GM18861 (cell line): ENCODE data around the gene LRMDA.
A peak's percentile ranks its signal among the peaks of the same experiment; 100 is the strongest.
"Not testable (repeated sequence)": the region's sequence is repeated elsewhere in the genome, so short reads cannot be mapped to it uniquely, and the experiment has no call there.

Experiments
- ATAC-seq: cut with Tn5 transposase; IDR thresholded peaks from one replicate; pipeline ENCODE4 v1.9.1; 2021; ENCODE audit not compliant: unreplicated experiment

Gene LRMDA

DNA sequence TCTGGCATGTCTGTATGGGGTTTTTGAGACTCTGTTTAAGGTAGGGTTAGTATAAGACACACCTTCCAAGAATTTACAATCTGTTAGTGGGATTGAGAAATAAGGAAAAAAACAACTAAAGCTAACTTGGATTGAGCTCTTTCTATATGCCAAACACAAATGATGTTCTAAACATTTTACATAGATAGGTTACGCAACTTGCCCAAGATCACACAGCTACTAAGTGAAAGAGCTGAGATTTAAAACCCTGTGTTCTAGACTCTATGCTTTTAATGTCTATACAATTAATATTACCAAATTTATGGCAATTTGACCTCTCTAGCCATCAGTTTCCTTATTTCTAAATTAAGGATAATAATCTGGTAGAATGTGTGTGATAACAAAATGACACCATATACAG lies 1056.2 kb downstream of the LRMDA start:
- no peak for ATAC-seq

DNA sequence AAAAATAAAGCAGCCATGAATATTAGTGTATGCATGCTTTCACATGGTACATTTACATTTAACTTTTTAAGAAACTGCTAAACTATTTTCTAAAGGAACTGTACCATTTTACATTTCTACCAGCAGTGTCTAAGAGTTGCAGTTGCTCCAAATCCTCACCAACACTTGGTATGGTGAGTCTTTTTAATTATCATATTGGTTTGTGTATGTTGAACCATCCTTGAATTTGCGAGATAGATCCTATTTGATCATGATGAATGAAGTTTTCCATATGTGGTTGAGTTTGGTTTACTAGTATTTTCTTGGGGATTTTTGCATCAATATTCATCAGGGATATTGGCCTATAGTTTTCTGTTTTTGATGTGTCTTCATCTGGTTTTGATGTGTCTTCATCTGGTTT lies 1057.2 kb downstream of the LRMDA start:
- no peak for ATAC-seq

DNA sequence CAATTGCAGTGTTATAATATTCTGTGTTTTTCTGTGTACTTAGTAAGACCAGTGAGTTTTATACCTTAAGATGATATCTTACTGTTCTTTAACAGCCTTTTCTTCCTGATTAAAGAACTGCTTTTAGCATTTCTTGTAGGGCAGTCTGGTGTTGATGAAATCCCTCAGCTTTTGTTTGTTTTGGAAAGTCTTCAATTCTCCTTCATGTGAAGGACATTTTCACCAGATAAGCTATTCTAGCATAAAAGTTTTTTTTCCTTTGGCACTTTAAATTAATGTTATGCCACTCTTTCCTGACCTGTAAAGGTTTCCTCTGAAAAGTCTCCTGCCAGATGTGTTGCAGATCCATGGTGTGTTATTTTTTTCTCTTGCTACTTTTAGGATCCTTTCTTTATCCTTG lies 1059.8 kb downstream of the LRMDA start:
- ATAC-seq = no peak

DNA sequence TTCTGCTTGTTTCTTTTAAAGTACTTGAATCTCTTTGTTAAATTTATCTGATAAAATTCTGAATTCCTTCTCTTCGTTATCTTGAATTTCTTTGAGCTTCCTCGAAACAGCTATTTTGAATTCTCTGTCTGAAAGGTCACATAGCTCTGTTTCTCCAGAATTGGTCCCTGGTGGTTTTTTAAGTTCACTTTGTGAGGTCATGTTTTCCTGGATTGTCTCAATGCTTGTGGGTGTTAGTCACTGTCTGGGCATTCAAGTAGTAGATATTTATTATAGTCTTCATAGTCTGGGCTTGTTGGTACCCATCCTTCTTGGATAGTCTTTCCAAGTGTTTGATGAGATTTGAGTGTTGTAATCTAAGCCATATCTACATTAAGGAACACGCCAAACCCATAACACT lies 1060.6 kb downstream of the LRMDA start:
- ATAC-seq = no peak

DNA sequence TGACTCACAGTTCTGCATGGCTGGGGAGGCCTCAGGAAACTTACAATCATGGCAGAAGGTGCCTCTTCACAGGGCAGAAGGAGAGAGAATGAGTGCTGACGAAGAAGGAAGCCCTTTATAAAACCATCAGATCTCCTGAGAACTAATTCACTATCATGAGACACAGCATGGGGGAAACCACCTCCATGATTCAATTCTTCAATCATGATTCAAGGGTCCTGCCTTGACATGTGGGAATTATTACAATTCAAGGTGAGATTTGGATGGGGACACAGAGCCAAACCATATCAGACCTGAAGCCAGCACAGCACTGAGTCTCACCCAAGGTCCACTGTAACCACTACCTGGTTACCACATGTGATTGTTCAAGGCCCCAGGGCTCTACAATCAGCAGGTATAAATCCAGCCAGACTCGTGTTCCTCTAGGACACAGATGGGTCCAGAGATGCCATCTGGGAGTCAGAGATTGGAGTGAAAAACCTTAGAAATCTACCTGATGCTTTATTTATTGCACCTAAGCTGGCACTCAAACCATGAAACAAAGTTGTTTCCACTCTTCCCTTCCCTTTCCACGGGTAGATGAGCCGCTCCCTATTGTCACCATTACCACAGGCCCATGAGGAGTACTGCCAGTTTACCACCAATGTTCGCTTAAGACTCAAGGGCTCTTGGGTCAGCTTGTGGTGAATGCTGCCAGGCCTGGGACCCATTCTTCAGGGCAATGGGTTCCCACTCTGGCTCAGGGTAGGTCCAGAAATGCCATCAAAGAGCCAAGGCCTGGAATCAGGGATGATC lies 1061.5 kb downstream of the LRMDA start:
- ATAC-seq = no peak

DNA sequence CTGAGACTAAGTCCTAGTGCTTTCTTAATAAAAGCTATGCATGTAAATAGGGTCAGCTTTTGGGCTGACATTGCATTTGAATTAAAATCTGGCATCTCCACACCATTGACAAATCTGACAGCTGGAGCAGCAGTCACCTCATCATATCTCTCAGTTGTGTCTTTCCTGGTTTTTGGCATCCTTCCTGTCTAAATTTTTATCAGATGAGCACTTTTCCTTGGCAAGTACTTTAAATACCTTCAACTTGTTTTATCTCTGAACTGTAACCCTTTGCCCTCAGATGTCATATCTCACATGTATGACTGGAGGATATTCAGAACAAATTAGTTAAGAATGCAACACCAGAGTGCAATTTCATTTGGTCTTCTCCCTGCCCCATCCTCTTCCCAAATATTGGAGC lies 1066.2 kb downstream of the LRMDA start:
- ATAC-seq = no peak

DNA sequence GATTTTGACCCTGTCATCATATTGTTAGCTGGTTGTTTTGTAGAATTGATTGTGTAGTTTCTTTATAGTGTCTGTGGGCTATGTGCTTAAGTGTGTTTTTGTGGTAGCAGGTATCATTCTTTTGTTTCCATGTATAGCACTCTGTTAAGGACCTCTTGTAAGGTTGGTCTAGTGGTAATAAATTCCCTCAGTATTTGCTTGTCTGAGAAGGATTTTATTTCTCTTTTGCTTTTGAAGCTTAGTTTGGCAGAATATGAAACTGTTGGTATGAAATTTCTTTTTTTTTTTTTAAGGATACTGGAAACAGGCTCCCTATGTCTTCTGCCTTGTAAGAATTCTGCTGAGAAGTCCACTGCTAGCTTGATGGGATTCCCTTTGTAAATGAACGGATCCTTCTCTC lies 1073.4 kb downstream of the LRMDA start:
- ATAC-seq = no peak

DNA sequence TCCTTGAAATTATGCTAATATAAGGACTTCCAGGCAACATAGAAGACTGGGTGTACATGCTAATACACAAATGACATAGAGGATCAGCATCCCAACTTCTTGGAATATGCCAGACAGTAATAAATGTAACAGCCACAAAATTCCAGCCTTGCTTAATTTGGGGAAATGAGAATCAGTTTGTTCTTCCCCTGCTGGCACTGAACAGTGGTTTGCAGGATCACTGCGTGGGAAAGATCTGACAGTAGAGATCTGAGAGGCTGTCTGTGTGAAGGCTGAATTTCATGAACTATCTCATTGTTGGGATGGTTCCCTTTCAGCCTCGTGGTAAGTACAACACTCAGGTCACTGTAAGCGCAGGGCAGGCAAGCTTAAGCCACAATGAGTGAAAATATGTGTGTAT lies 1078.0 kb downstream of the LRMDA start:
- ATAC-seq = no peak

DNA sequence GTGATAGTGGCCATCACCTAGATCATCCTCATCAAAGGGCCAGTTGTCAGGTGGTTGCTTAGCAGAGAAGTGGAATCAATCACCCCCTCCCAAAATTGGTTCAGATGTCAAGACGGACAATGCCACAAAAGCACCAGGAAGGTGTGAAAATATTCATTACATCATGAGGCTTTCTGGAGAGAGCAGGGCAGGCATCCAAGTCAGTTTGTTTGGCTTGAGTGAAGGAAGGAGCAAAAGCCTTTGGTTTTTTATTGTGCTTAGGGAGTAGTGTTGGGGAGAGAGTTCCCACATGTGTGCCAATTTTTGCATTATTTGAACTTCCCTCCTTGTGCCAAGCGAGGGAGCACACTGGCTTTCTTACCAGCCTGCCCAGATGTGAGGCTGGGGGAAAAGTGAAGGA lies 1082.9 kb downstream of the LRMDA start:
- ATAC-seq = no peak

DNA sequence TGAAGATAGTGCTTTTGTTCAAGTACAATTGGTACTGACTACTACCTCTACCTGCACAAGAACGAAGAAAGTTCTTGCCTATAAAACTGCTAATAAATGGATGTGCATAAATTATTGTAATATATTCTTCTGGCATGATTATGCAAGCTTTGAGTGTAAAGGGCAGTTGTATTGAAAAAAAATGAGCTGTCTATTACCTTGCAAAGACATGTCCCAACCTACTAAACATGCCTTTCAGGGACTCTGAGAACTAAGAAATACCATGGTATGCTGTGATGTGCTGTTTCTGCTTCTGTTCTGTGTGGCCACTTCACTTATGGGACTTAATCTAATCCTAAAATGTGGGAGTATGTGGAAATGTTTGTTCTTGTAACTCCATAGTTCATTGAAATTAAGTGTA lies 1083.4 kb downstream of the LRMDA start:
- no peak for ATAC-seq

DNA sequence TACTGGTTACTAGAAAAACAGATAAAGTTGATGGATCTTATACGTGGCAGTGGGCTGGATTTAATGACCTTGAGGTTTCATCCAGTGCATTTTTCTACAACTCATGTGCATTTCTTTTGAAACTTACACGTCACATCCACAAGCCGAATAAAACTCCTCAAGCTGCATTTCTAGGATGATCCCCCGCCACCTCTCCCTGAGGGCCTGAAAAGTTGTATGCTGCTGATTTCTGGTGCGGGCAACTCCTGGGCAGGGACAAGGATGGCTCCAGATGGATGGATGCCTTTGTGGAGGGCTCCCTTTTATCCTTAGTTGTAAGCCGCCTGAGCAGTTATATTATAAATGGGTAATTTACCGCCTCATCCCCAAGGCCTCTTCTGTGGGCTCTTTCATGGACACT lies 1091.1 kb downstream of the LRMDA start:
- ATAC-seq = no peak

DNA sequence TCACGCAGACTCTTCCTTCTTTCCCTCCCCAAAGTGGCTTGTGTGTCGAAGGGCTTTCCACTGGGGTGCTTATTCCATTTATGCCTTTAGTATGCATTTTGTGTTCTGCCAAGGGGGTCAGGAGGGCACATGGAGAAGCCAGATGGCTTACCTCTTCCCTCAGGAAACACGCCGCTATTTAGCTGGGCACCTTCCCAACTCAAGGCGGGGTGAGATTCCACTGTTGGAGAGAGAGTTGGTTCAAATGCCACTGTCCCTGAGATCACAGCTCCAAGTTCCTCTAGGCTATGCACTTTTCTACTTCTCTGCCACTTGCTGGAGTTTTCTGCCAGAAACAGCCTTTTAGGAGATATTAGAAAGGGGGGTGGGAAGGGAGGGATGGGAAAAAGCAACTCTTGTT lies 1091.8 kb downstream of the LRMDA start:
- ATAC-seq = no peak

DNA sequence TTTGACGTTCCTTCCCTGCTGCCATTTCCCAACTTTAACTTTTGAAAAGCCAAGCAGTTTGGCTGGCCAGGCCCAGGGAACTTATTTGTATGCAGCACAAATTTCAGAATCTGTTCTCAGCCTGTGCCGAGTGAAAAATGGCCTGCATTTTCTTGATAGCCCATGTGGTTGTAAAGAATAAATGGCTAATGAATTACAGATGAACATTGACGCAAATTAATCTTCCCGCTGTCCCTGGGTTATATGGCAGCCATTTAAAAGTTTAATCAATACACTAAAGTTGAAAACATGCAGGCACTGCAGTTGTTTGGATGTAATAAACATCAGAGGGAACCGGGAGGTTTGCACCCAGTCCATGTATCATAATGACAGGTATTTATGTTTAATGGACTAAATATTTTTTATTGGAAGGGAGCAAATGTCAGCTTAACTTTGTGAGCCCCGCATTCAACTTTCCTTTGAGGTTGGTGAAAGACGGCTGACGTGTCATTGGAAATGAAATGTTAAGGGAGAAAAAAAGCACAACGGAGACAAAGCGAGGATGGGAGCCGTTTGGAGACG lies 1092.4 kb downstream of the LRMDA start:
- no peak for ATAC-seq

DNA sequence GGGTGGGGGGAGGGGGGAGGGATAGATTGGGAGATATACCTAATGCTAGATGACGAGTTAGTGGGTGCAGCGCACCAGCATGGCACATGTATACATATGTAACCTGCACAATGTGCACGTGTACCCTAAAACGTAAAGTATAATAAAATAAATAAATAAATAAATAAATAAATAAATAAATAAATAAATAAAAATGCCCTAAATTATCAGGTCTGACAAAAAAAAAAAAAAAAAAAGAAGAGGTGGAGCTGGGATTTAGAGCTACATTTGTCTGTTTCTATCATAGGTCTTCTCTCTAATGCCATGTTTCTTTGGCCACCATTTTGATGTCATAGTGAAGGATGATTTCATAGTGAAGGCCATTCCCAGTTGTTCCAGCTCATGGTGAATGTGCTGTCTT lies 1095.4 kb downstream of the LRMDA start:
- ATAC-seq = not testable (repeated sequence)

DNA sequence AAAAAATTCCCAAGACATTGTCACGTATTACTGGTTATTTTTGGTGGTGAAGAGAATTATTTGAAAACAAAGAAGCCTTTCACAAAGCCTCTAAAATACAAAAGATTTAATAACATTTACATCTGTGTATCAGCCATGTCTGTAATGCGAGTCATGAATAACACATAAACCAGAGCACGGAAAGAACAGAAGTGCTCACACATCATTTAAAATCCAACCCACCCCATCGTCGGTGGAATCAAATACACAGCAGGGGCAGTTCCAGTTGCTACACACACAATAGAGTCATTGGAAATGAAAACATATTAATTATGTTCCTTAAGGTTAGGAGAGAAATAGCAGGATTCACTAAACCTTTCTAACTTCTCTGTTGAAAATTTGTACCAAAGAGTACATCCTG lies 1108.9 kb downstream of the LRMDA start:
- no peak for ATAC-seq

DNA sequence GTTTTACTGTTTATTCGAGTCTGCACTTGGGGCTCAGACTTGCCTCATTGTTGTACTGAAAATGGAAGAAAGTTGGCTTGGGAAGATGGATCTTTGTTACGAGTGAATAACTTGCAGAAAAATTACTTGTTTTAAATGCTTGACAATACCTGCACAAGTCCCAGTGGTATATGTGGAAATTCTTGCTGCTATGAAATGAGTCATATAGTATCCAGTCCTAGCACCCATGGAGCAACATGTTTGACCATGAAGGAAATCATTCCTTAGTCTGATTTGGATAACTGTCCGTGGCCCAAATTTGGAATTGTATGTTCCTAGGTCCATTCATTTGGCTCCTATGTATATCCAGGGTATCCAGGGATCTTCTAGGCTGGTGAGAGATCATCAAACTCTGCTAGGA lies 1109.4 kb downstream of the LRMDA start:
- no peak for ATAC-seq

DNA sequence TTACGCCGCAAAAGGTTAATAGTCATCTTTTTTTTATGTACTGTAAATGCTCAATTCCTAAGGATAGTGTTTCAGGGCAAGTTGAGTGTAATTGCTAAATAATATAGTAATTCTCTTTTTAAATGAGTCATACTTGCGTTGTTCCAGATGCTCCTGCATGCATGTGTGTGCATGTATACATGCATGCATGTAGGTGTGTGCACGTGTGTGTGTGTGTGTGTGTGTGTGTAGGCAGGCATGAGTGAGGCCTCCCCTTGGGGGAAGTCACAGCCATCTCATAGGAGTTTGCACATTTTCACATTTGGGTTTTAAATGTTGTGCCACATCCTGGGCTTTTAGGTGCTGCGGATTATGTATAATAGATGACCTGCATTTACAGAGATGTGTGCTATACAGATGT lies 1110.4 kb downstream of the LRMDA start:
- ATAC-seq = no peak

DNA sequence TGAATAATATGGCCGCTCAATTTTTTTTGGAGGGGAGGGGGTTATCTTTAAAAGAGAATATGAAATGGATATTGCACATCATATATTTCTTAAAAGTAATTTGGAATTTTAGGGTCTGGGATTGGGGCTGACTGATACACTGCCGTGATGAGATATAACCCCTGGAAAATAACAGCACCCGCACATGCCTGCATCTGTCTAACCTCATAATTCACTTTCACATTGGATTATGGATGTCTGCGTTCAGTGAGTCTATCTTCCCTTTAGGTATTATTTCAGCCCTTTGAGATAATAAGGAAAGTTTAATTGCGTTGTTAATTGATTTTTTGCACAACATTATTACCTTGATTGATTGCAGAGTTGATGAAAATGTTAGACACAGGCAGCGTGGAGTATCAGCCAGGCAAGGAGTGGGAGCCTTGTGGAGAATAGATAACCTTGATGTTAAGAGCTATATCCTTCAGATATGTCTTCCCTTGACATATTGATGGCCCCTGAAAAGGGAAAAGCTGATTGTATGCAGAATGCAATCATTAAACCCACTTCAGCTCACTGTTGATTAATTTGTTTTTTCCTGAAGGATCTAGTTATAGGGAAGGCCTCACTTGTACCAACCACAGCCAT lies 1111.0 kb downstream of the LRMDA start:
- ATAC-seq = no peak

DNA sequence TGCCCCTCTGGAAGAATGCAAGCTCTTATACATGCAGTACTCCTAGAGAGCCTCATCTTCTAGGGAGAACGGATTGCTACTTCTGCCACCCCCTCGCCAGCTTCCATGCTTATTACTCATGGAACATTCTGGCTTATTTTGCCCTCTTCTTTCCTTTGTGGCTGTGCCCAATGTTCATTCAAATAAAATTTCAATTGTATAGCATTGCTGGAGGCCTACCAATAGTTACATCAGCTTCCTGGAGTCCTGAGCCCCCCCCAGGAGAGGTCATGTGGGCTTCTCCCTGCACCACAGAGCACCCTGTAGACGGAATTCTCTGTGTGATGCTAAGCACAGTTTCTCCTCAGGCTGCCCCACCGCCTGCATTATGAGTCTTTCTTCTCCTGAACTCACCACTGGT lies 1112.2 kb downstream of the LRMDA start:
- no peak for ATAC-seq

DNA sequence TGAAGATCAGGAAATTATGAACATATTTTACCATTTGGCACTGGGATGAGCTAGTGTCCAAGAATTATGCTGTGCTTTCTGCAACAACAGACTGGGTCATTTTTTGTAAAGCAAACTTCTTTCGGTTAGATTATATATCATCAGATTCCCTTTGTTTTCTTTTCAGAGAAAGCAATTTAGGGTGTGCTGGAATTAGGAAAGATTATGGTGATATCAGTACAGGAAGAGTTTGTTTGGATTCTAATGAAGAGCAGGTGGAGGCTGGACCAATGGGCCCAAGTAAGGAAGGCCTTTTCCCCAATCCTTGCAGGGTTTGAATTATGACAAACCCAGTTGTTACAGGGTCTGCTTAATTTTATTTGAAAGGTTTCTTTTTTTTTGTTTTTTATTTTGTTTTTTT lies 1113.4 kb downstream of the LRMDA start:
- no peak for ATAC-seq

DNA sequence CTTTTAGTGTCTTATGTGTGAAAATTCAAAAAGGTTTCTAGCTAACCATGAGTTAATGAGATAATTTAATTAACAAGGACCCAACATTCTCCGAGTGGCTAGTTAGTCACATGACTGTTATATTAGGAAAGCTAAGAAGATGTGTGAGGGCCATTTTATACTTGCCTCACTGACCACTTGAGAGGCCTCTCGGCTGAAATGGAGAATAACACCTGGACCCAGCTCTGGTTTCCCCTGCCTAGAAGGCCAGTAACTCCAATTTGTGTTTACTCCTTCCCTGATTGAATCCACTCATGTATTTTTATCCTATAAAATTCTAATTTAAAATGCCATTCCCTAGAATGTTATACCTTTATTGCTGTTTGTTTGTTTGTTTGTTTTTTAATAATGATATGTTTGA lies 1115.0 kb downstream of the LRMDA start:
- no peak for ATAC-seq

DNA sequence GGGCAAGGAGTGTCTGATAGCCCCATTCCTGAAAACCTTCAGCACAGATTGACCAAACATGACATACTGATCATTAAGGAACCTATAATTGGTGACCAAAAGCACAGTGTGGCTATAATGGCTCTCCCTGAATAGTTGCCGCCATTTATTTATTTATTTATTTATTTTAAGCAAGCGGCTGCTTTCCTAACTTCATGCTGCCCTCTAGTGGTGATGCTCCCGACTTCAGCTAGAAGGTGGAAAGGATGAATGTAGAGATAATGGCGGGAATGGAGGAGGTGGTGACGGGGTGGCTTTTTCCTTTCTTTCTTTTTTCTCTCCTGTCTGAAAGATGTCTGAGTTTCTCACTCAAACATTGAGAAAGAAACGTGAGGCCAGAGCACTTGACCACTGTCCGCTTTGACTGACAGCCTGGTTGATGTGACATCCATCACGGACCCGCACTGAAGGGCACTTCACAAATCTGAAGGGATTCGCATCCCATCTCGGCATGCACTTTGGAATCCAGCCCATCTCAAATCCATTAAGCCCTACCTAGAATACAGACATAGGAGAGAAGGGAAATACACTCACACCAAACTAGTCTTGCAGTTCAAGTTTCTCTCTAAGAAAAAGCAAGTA lies 1116.0 kb downstream of the LRMDA start:
- peak; percentile 85 for ATAC-seq
